Smooth muscle cell (in vitro differentiated cells): ENCODE measurements around the gene AIM2. TPM values are rescaled to one million over a fixed set of nuclear protein-coding genes. Genes with fewer than 3 reads are reported as not detected.

ENCODE experiments used
- DNase-seq: peaks from one replicate; lab custom pipeline; 2025; ENCODE audit not compliant: unreplicated experiment; lab: John Stamatoyannopoulos, UW
- H2AFZ ChIP-seq: fragments of 200-600 bp; sonication (generic); 2 replicates; pipeline ENCODE4 v1.6.0; 2016; ENCODE audit warnings: antibody characterized with exemption, low read depth, mild to moderate bottlenecking
- H3F3A ChIP-seq: fragments of 200-600 bp; sonication (generic); 2 replicates; pipeline ENCODE4 v1.6.0; 2017; ENCODE audit warnings: antibody characterized with exemption, low read depth
- H3K27ac ChIP-seq: fragments of 200-600 bp; sonication (generic); 2 replicates; pipeline ENCODE4 v1.5.1; 2016; ENCODE audit warnings: low read depth, mild to moderate bottlenecking
- H3K27me3 ChIP-seq: fragments of 200-600 bp; sonication (generic); 2 replicates; pipeline ENCODE4 v1.6.1; 2016; ENCODE audit warnings: low read depth, mild to moderate bottlenecking
- H3K36me3 ChIP-seq: fragments of 200-600 bp; sonication (generic); 2 replicates; pipeline ENCODE4 v1.5.1; 2016; ENCODE audit warnings: low read depth
- H3K4me1 ChIP-seq: fragments of 200-600 bp; sonication (generic); 2 replicates; pipeline ENCODE4 v1.5.1; 2016; ENCODE audit warnings: low read depth
- H3K4me2 ChIP-seq: fragments of 200-600 bp; sonication (generic); 2 replicates; pipeline ENCODE4 v1.6.0; 2016; ENCODE audit warnings: mild to moderate bottlenecking
- H3K4me3 ChIP-seq: fragments of 200-600 bp; sonication (generic); 2 replicates; pipeline ENCODE4 v1.5.1; 2016; ENCODE audit warnings: mild to moderate bottlenecking
- H3K79me2 ChIP-seq: fragments of 200-600 bp; sonication (generic); 2 replicates; pipeline ENCODE4 v1.6.0; 2016; ENCODE audit warnings: low read depth, mild to moderate bottlenecking
- H3K9ac ChIP-seq: fragments of 200-600 bp; sonication (generic); 2 replicates; pipeline ENCODE4 v1.6.0; 2016; ENCODE audit warnings: low read depth
- H3K9me3 ChIP-seq: fragments of 200-600 bp; sonication (generic); replicated peaks from 2 replicates; pipeline ENCODE4 v1.5.1; 2016; ENCODE audit warnings: low read depth
- H4K20me1 ChIP-seq: fragments of 200-600 bp; sonication (generic); 2 replicates; pipeline ENCODE4 v1.6.0; 2016; ENCODE audit warnings: low read depth
- CTCF ChIP-seq: fragments of 200-600 bp; sonication (generic); IDR thresholded peaks from 2 replicates; pipeline ENCODE4 v1.5.1; 2017; ENCODE audit warnings: borderline replicate concordance, mild to moderate bottlenecking, antibody characterized with exemption; ENCODE audit not compliant: insufficient read depth, poor library complexity, severe bottlenecking
- WGBS: methylation state at CpG from one replicate; pipeline ENCODE4 v1.1.7; 2016; ENCODE audit warnings: low lambda C conversion rate; 5-methylcytosine and 5-hydroxymethylcytosine counted together
- polyA plus RNA-seq: library from polyadenylated mRNA; unstranded; fragments of >200 nt; fragmentation: Nextera tagmentation; extraction: Ambion mirVana; gene quantifications from 2 replicates; pipeline ENCODE4 v1.2.1, GENCODE V29; 2016
- total RNA-seq: library from RNA; depleted of rRNA; stranded (reverse); fragments of >200 nt; gene quantifications from 2 replicates; pipeline ENCODE4 v1.2.3, GENCODE V29; 2014

AIM2 gene
- total and polyA plus RNA-seq, 2 experiments from 2014 or later, result 0.87 to 1.2 TPM

DNA sequence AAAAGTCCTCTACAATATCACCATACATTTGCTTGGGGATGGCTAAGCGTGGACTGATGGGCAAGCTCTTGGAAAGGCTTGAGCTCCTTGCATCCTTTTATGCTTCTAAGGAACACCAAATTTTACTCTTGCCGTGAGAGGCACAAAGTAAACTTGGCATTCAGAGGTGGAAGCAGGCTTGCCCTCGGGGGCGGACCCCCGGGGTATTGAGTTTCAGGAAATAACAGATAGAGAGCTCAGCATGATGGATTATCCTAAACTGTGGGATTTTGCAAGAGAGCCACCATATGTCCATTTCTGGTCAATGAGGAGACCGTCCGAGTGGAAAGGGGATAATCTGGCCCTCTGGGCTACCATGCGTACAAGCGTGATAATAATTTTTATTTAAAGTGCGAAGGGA lies 52.8 kb downstream of the AIM2 start:
- no peaks in the 10 kb centered on the region for H3K9me3 ChIP-seq
- WGBS, result 91% methylated on average over 10 of the region's 10 CpGs
- peaks cover 53% of the 10 kb centered on the region for H4K20me1 ChIP-seq
- peaks cover 94% of the 10 kb centered on the region for H3K79me2 ChIP-seq
- no peaks in the 10 kb centered on the region for H3F3A ChIP-seq
- H3K27ac ChIP-seq, result no peak overlapping the region
- TF ChIP-seq CTCF, result no peak
- peaks cover 34% of the 10 kb centered on the region for H3K36me3 ChIP-seq
- no peak overlapping the region for H2AFZ ChIP-seq
- no peak overlapping the region for H3K4me3 ChIP-seq
- H3K4me1 ChIP-seq, result no peaks in the 10 kb centered on the region
- no peaks in the 10 kb centered on the region for H3K27me3 ChIP-seq
- no peak overlapping the region for H3K9ac ChIP-seq
- no peak overlapping the region for H3K4me2 ChIP-seq
- DNase-seq, result no peak

GRCh38 chr1:159015440-159015909 lies 61.1 kb downstream of the AIM2 start:
- Histone ChIP-seq H3K9me3 (no peaks in the 10 kb centered on the region), H3K4me3 (no peak overlapping the region)

DNA sequence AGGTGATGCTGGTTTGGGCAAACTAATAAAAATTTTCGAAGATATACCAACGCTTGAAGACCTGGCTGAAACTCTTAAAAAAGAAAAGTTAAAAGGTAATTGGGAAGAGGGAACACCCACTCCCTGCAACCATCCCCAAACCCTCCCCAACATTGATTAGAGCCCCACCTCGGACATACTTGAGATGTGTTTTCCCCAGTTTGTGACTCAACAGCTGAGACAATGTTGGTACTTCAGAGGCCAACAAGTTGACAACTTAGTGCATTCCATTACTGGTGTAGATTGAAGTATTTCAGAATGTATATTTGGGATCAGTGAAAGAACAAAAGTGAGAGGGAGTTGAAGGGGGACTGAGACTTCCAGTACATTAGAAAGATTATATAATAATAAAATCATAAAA lies 61.7 kb downstream of the AIM2 start:
- peaks cover 85% of the 10 kb centered on the region for H3K79me2 ChIP-seq

More at GRCh38 chr1:159015440-159015909, 61.1 kb downstream of the AIM2 start:
- no peaks in the 10 kb centered on the region for H3K27me3 ChIP-seq
- H3K27ac ChIP-seq, result peak overlapping the region; percentile 45
- peaks cover 83% of the 10 kb centered on the region for H3K79me2 ChIP-seq
- peaks cover 44% of the 10 kb centered on the region for H3K36me3 ChIP-seq
- peak overlapping the region; percentile 13 for H3K4me2 ChIP-seq
- H3K9ac ChIP-seq, result no peak overlapping the region
- no peak for DNase-seq
- WGBS, result 86% methylated on average over 4 of the region's 4 CpGs
- H3F3A ChIP-seq, result no peaks in the 10 kb centered on the region
- no peak for TF ChIP-seq CTCF
- peaks cover 12% of the 10 kb centered on the region for H3K4me1 ChIP-seq
- H4K20me1 ChIP-seq, result peaks cover 13% of the 10 kb centered on the region
- H2AFZ ChIP-seq, result no peak overlapping the region

More for the DNA sequence above, 61.7 kb downstream of the AIM2 start:
- Histone ChIP-seq H3K4me3 (no peak overlapping the region), H3F3A (no peaks in the 10 kb centered on the region), H2AFZ (no peak overlapping the region), H4K20me1 (peaks cover 13% of the 10 kb centered on the region), H3K27ac (no peak overlapping the region), H3K9ac (no peak overlapping the region), H3K36me3 (peaks cover 38% of the 10 kb centered on the region), H3K4me2 (peak overlapping the region; percentile 9), H3K27me3 (no peaks in the 10 kb centered on the region), H3K4me1 (peaks cover 12% of the 10 kb centered on the region), H3K9me3 (no peaks in the 10 kb centered on the region)
- WGBS, result 93% methylated on average over 3 of the region's 3 CpGs
- TF ChIP-seq CTCF, result no peak
- DNase-seq, result no peak
